ENCODE measurements around the gene STMN1. TPM values are rescaled to one million over a fixed set of nuclear protein-coding genes. Genes with fewer than 3 reads are reported as not detected.

The STMN1 gene
- total RNA-seq, 1 experiment from 2014 or later: 368 TPM

- no peak overlapping the region for H3K4me3 ChIP-seq (replicated peaks in 1 of 2; ENCODE audit: low read depth in 1 of 2, low read length in 2 of 2)
- ChIA-PET POLR2A (no interaction called here), CTCF (no interaction called here), RAD21 (ENCODE audit: low non-redundant PET in 1 of 2, low total read pairs in 2 of 2, uncharacterized antibody in 2 of 2, unreplicated experiment in 2 of 2) (no interaction called here)
- no peaks in the 10 kb centered on the region for H3K79me2 ChIP-seq (ENCODE audit: insufficient read depth, low read length)
- intact Hi-C loops (cut with micrococcal nuclease): no loop called here
- BruUV-seq (replicated peaks): no TSS peak
- no peak overlapping the region for H3K27ac ChIP-seq (ENCODE audit: low read depth, low read length)
- no peak for DNase-seq (ENCODE audit: low read depth, low spot score)
- H3K4me2 ChIP-seq (ENCODE audit: low read length): no peak overlapping the region
- no peaks in the 10 kb centered on the region for H3K9me3 ChIP-seq (ENCODE audit: control insufficient read depth in 1 of 2, insufficient read depth in 1 of 2, low read depth in 1 of 2, low read length in 2 of 2)
- H3K9ac ChIP-seq (ENCODE audit: low read length): no peak overlapping the region
- H3K9me2 ChIP-seq (ENCODE audit: insufficient read depth): no peaks in the 10 kb centered on the region
- ATAC-seq: no peak
- no peaks in the 10 kb centered on the region for H4K20me1 ChIP-seq (ENCODE audit: insufficient read depth)
- no peak overlapping the region for H2AFZ ChIP-seq (ENCODE audit: low read depth, low read length, poor library complexity, severe bottlenecking)
- no peaks in the 10 kb centered on the region for H3K27me3 ChIP-seq (ENCODE audit: insufficient read depth, low read length)
- no peak for TF ChIP-seq EGR1 (IDR thresholded peaks at IDR 0.05; ENCODE audit: low read depth)
- TF ChIP-seq SIN3A (IDR thresholded peaks at IDR 0.05; ENCODE audit: low read depth): no peak
- TF ChIP-seq ZNF274 (IDR thresholded peaks at IDR 0.05; ENCODE audit: low read depth, low read length): no peak
- no peak for TF ChIP-seq EZH2phosphoT487 (IDR thresholded peaks at IDR 0.05; ENCODE audit: borderline replicate concordance)
- H3K36me3 ChIP-seq (ENCODE audit: control insufficient read depth in 1 of 2, insufficient read depth in 2 of 2, low read length in 2 of 2): peaks cover 0 to 10% of the 10 kb centered on the region in 2 experiments; a peak in 2 of 4 replicates
- H3K4me1 ChIP-seq (ENCODE audit: control insufficient read depth in 1 of 2, insufficient read depth in 2 of 2, low read length in 2 of 2): no peaks in the 10 kb centered on the region
These were observed 48.2 kb upstream of the STMN1 start for GRCh38 chr1:25954282-25954938.

- ChIA-PET POLR2A (no interaction called here), RAD21 (ENCODE audit: low non-redundant PET in 1 of 2, low total read pairs in 2 of 2, uncharacterized antibody in 2 of 2, unreplicated experiment in 2 of 2) (no interaction called here)
- TF ChIP-seq, protein P1, sequence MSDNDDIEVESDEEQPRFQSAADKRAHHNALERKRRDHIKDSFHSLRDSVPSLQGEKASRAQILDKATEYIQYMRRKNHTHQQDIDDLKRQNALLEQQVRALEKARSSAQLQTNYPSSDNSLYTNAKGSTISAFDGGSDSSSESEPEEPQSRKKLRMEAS (IDR thresholded peaks at IDR 0.05): no peak
- TF ChIP-seq RAD21 (IDR thresholded peaks at IDR 0.05; ENCODE audit: low read depth) (no peak), ZFX (IDR thresholded peaks at IDR 0.05) (no peak), REST (IDR thresholded peaks at IDR 0.05; ENCODE audit: low read depth) (no peak), ZNF274 (IDR thresholded peaks at IDR 0.05; ENCODE audit: low read depth, low read length) (no peak), TCF7L2 (IDR thresholded peaks at IDR 0.05; ENCODE audit: borderline replicate concordance, extremely low read depth, insufficient read depth, insufficient read length) (no peak), YY1 (IDR thresholded peaks at IDR 0.05; ENCODE audit: extremely low read depth, insufficient replicate concordance, low read depth, low read length) (no peak), EGR1 (IDR thresholded peaks at IDR 0.05; ENCODE audit: low read depth) (no peak), EZH2 (IDR thresholded peaks at IDR 0.05) (no peak), ELF1 (IDR thresholded peaks at IDR 0.05; ENCODE audit: borderline replicate concordance, low read depth) (no peak), SRF (IDR thresholded peaks at IDR 0.05; ENCODE audit: low read depth) (no peak), SIN3A (IDR thresholded peaks at IDR 0.05; ENCODE audit: low read depth) (no peak)
- TF ChIP-seq, protein P2, sequence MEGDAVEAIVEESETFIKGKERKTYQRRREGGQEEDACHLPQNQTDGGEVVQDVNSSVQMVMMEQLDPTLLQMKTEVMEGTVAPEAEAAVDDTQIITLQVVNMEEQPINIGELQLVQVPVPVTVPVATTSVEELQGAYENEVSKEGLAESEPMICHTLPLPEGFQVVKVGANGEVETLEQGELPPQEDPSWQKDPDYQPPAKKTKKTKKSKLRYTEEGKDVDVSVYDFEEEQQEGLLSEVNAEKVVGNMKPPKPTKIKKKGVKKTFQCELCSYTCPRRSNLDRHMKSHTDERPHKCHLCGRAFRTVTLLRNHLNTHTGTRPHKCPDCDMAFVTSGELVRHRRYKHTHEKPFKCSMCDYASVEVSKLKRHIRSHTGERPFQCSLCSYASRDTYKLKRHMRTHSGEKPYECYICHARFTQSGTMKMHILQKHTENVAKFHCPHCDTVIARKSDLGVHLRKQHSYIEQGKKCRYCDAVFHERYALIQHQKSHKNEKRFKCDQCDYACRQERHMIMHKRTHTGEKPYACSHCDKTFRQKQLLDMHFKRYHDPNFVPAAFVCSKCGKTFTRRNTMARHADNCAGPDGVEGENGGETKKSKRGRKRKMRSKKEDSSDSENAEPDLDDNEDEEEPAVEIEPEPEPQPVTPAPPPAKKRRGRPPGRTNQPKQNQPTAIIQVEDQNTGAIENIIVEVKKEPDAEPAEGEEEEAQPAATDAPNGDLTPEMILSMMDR (IDR thresholded peaks at IDR 0.05 in 2 of 3, conservative IDR thresholded peaks at IDR 0.05 in 1 of 3; ENCODE audit: borderline replicate concordance in 1 of 3, insufficient read depth in 1 of 3, low read depth in 2 of 3, low read length in 2 of 3): no peak
These were observed 46.7 kb upstream of the STMN1 start for GRCh38 chr1:25952841-25953401.

More at GRCh38 chr1:25952841-25953401, 46.7 kb upstream of the STMN1 start:
- no TSS peak for BruUV-seq (replicated peaks)
- no peak for DNase-seq (ENCODE audit: low read depth, low spot score)
- Histone ChIP-seq H4K20me1 (ENCODE audit: insufficient read depth) (no peaks in the 10 kb centered on the region), H2AFZ (ENCODE audit: low read depth, low read length, poor library complexity, severe bottlenecking) (no peak overlapping the region), H3K4me2 (ENCODE audit: low read length) (no peak overlapping the region), H3K9ac (ENCODE audit: low read length) (no peak overlapping the region), H3K27ac (ENCODE audit: low read depth, low read length) (no peak overlapping the region), H3K79me2 (ENCODE audit: insufficient read depth, low read length) (no peaks in the 10 kb centered on the region), H3K9me2 (ENCODE audit: insufficient read depth) (no peaks in the 10 kb centered on the region), H3K27me3 (ENCODE audit: insufficient read depth, low read length) (no peaks in the 10 kb centered on the region), H3K4me3 (replicated peaks in 1 of 2; ENCODE audit: low read depth in 1 of 2, low read length in 2 of 2) (no peak overlapping the region), H3K9me3 (ENCODE audit: control insufficient read depth in 1 of 2, insufficient read depth in 1 of 2, low read depth in 1 of 2, low read length in 2 of 2) (no peaks in the 10 kb centered on the region), H3K4me1 (ENCODE audit: control insufficient read depth in 1 of 2, insufficient read depth in 2 of 2, low read length in 2 of 2) (no peaks in the 10 kb centered on the region), H3K36me3 (ENCODE audit: control insufficient read depth in 1 of 2, insufficient read depth in 2 of 2, low read length in 2 of 2) (no peaks in the 10 kb centered on the region)
- no peak for ATAC-seq
- CTCF ChIA-PET: no interaction called here
- intact Hi-C loops (cut with micrococcal nuclease): no loop called here
